Panc1 (cell line): Measurements from ENCODE around the gene GNA12.

Source experiments
- POLR2AphosphoS5 ChIP-seq: IDR thresholded peaks from 2 replicates; pipeline ENCODE4 v1.6.1; 2012; ENCODE audit warnings: mild to moderate bottlenecking, low read depth, low read length, moderate library complexity
- REST ChIP-seq, 2 experiments: IDR thresholded peaks; 2 replicates each; pipeline ENCODE4 v1.6.1; 2011 to 2012; ENCODE audit warnings: low read depth in 2 of 2, control low read depth in 1 of 2, low read length in 1 of 2, mild to moderate bottlenecking in 1 of 2, moderate library complexity in 1 of 2; ENCODE audit not compliant: insufficient read depth in 1 of 2
- TF ChIP-seq, protein P1 (sequence below): fragments of 450-650 bp; IDR thresholded peaks from 2 replicates; pipeline ENCODE4 v1.5.1; 2017; ENCODE audit warnings: mild to moderate bottlenecking

GRCh38 chr7:2687338-2687869, 156.7 kb downstream of the GNA12 start:
- TF ChIP-seq, protein P1, sequence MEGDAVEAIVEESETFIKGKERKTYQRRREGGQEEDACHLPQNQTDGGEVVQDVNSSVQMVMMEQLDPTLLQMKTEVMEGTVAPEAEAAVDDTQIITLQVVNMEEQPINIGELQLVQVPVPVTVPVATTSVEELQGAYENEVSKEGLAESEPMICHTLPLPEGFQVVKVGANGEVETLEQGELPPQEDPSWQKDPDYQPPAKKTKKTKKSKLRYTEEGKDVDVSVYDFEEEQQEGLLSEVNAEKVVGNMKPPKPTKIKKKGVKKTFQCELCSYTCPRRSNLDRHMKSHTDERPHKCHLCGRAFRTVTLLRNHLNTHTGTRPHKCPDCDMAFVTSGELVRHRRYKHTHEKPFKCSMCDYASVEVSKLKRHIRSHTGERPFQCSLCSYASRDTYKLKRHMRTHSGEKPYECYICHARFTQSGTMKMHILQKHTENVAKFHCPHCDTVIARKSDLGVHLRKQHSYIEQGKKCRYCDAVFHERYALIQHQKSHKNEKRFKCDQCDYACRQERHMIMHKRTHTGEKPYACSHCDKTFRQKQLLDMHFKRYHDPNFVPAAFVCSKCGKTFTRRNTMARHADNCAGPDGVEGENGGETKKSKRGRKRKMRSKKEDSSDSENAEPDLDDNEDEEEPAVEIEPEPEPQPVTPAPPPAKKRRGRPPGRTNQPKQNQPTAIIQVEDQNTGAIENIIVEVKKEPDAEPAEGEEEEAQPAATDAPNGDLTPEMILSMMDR, result no peak
- TF ChIP-seq POLR2AphosphoS5, result no peak
- no peak for TF ChIP-seq REST (IDR thresholded peaks at IDR 0.05; ENCODE audit: insufficient read depth in 1 of 2, low read depth in 2 of 2, low read length in 1 of 2)
